K562 (cell line): ENCODE data around the gene TPPP. TPM values are rescaled to one million over a fixed set of nuclear protein-coding genes. Genes with fewer than 3 reads are reported as not detected.

Experiments
- CHD4 ChIP-seq: fragments of 200-600 bp; sonication (generic); IDR thresholded peaks from 3 replicates; pipeline ENCODE4 v1.6.1; 2012; ENCODE audit warnings: low read depth, mild to moderate bottlenecking, mixed read lengths, low read length, inconsistent platforms; ENCODE audit not compliant: insufficient read depth, insufficient replicate concordance, poor library complexity, severe bottlenecking
- CREB3L1 ChIP-seq: fragments of 450-650 bp; IDR thresholded peaks from 2 replicates; pipeline ENCODE4 v1.6.1; 2014; ENCODE audit warnings: low read depth, mild to moderate bottlenecking, moderate library complexity, borderline replicate concordance
- EGR1 ChIP-seq: fragments of 450-650 bp; conservative IDR thresholded peaks from 2 replicates; pipeline ENCODE4 v1.6.1; 2017; ENCODE audit warnings: mild to moderate bottlenecking
- EWSR1 ChIP-seq: fragments of 450-650 bp; IDR thresholded peaks from 2 replicates; pipeline ENCODE4 v1.6.1; 2018; ENCODE audit warnings: borderline replicate concordance, mild to moderate bottlenecking, low read depth, moderate library complexity; ENCODE audit not compliant: partially characterized antibody
- KDM4B ChIP-seq, 2 experiments: fragments of 450-650 bp in 1 of 2; sonication (generic) in 1 of 2; IDR thresholded peaks; 2 replicates each; pipeline ENCODE4 v1.6.1; 2016 to 2017; ENCODE audit warnings: borderline replicate concordance in 2 of 2, antibody characterized with exemption in 1 of 2, low read depth in 1 of 2, mild to moderate bottlenecking in 1 of 2
- NR2C1 ChIP-seq, 2 experiments: fragments of 450-650 bp; IDR thresholded peaks; 2 replicates each; pipeline ENCODE4 v1.6.1; 2017; ENCODE audit warnings: mild to moderate bottlenecking in 2 of 2, antibody characterized with exemption in 1 of 2, inconsistent platforms in 1 of 2, missing compliant biosample characterization in 1 of 2, missing genetic modification characterization in 1 of 2
- PHTF2 ChIP-seq: fragments of 250-450 bp; sonication (Bioruptor Pico); IDR thresholded peaks from 2 replicates; pipeline ENCODE4 v1.5.0; 2021; ENCODE audit warnings: mild to moderate bottlenecking
- POLR2AphosphoS5 ChIP-seq: IDR thresholded peaks from 2 replicates; pipeline ENCODE4 v1.6.1; 2011; ENCODE audit warnings: mild to moderate bottlenecking, low read depth, low read length, moderate library complexity; ENCODE audit not compliant: control insufficient read depth, insufficient read depth
- RB1 ChIP-seq: fragments of 450-650 bp; IDR thresholded peaks from 2 replicates; pipeline ENCODE4 v1.6.1; 2017; ENCODE audit warnings: low read depth, mild to moderate bottlenecking
- SIN3B ChIP-seq: fragments of 450-650 bp; IDR thresholded peaks from 2 replicates; pipeline ENCODE4 v1.6.1; 2017; ENCODE audit warnings: low read depth, mild to moderate bottlenecking, moderate library complexity
- SOX6 ChIP-seq: fragments of 450-650 bp; IDR thresholded peaks from 2 replicates; pipeline ENCODE4 v1.6.1; 2014; ENCODE audit warnings: mild to moderate bottlenecking
- TBP ChIP-seq: optimal IDR thresholded peaks from 2 replicates; pipeline ENCODE3; 2011; ENCODE audit warnings: low read depth, low read length, improper control_type of control experiment
- ZBTB8A ChIP-seq: fragments of 450-650 bp; IDR thresholded peaks from 2 replicates; pipeline ENCODE4 v1.6.1; 2018; ENCODE audit warnings: mild to moderate bottlenecking, moderate library complexity; ENCODE audit not compliant: partially characterized antibody
- polyA plus RNA-seq, 8 experiments: library from polyadenylated mRNA; depleted of rRNA in 4 of 8; stranded (reverse) in 5 of 8; unstranded in 3 of 8; fragments of >200 nt; fragmentation: Nextera tagmentation in 2 of 8; fragmentation: Illumina TruSeq in 1 of 8; extraction: Ambion mirVana in 2 of 8; extraction: Trizol in 1 of 8; gene quantifications; 2 replicates each; pipeline versions ENCODE4 v1.2.1 to v1.2.3, GENCODE V29; 2011 to 2014; ENCODE audit warnings: inconsistent platforms in 1 of 8, missing spikeins in 1 of 8
- total RNA-seq, 7 experiments: library from RNA; depleted of rRNA in 6 of 7; stranded (reverse); fragments of >200 nt in 6 of 7; fragmentation: Illumina TruSeq in 2 of 7; extraction: Trizol in 2 of 7; gene quantifications; 2 replicates each; pipeline versions ENCODE4 v1.2.1 to v1.2.3, GENCODE V29; 2011 to 2021; ENCODE audit warnings: low replicate concordance in 1 of 7
- TF ChIP-seq, protein P1 (sequence below): sonication (generic); formaldehyde crosslinking; IDR thresholded peaks from 2 replicates; pipeline ENCODE4 v1.8.1; 2023; ENCODE audit warnings: mild to moderate bottlenecking, missing genetic modification reagents, moderate library complexity

Gene TPPP
- total and polyA plus RNA-seq, 9 of the 15 experiments (the other 6 are each of a cell fraction or from before 2014, with no cell fraction given), result 0.01 to 0.07 (median 0.03) TPM; not detected in 6

DNA sequence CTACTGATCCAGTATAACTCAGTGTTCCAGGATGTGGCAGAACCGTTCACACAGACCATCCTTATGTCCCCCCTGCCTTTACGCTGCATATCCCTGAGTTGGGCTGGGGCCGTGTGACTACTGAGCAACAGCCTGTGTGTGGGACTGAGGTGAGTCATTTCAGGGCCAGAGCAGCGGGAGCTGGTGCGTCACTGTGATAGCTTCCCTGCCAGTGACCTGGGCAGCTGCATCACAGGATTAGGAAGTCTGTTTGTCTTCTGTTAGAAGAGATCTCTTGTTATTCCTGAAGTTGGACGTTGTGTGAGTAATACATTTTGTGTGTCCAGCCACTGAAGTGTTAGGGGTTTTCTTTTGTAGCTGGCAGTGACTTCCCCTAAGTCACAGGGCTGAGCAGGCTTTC lies 35.6 kb downstream of the TPPP start (continued):
- TF ChIP-seq, protein P1, sequence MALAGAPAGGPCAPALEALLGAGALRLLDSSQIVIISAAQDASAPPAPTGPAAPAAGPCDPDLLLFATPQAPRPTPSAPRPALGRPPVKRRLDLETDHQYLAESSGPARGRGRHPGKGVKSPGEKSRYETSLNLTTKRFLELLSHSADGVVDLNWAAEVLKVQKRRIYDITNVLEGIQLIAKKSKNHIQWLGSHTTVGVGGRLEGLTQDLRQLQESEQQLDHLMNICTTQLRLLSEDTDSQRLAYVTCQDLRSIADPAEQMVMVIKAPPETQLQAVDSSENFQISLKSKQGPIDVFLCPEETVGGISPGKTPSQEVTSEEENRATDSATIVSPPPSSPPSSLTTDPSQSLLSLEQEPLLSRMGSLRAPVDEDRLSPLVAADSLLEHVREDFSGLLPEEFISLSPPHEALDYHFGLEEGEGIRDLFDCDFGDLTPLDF, result no peak
- TF ChIP-seq TBP, result peak; percentile 23
- no peak for TF ChIP-seq ZBTB8A
- TF ChIP-seq CREB3L1, result no peak
- TF ChIP-seq EGR1, result peak; percentile 45
- no peak for TF ChIP-seq SIN3B
- TF ChIP-seq RB1, result no peak; the same call in 1 of the 2 replicates
- no peak for TF ChIP-seq KDM4B (IDR thresholded peaks at IDR 0.05; ENCODE audit: borderline replicate concordance in 2 of 2, low read depth in 1 of 2)
- TF ChIP-seq PHTF2 (CRISPR knock-in tag), result no peak
- TF ChIP-seq SOX6, result peak; percentile 65; the same call in 1 of the 2 replicates
- no peak for TF ChIP-seq NR2C1 (IDR thresholded peaks at IDR 0.05)
- 0 out of 2 replicates have a peak, but pooled peaks have one; percentile 9 for TF ChIP-seq NR2C1 (tag; IDR thresholded peaks at IDR 0.05)
- no peak for TF ChIP-seq CHD4
- TF ChIP-seq POLR2AphosphoS5, result peak; percentile 95
- no peak for TF ChIP-seq EWSR1
